Testis (tissue), 3 donors: ENCODE results near the gene C16orf92. TPM values are rescaled to one million over a fixed set of nuclear protein-coding genes. Genes with fewer than 3 reads are reported as not detected.
"Not testable (repeated sequence)": the region's sequence is repeated elsewhere in the genome, so short reads cannot be mapped to it uniquely, and the experiment has no call there.

Experiments
- DNase-seq: peaks from one replicate; pipeline ENCODE4 v3.0.0-alpha.2; 2019
- H3K27ac ChIP-seq, 2 donors: fragments of 200-600 bp; sonication (generic); one replicate each; pipeline ENCODE4 v1.5.1; 2019
- H3K27me3 ChIP-seq: fragments of 200-600 bp; sonication (generic); one replicate; pipeline ENCODE4 v1.5.1; 2019
- H3K36me3 ChIP-seq: fragments of 200-600 bp; sonication (generic); one replicate; pipeline ENCODE4 v1.5.1; 2017; ENCODE audit warnings: low read depth; ENCODE audit errors: missing control alignments
- H3K4me1 ChIP-seq: fragments of 200-600 bp; sonication (generic); one replicate; pipeline ENCODE4 v1.5.1; 2019
- H3K4me3 ChIP-seq, 2 donors: fragments of 200-600 bp; sonication (generic); one replicate each; pipeline ENCODE4 v1.5.1; 2017 to 2019
- H3K9me3 ChIP-seq: fragments of 200-600 bp; sonication (generic); one replicate; pipeline ENCODE4 v1.5.1; 2017
- POLR2A ChIP-seq: fragments of 450-650 bp; IDR thresholded peaks from one replicate; pipeline ENCODE4 v1.6.1; 2017; ENCODE audit warnings: antibody characterized with exemption, mild to moderate bottlenecking, moderate library complexity
- WGBS, 2 donors: methylation state at CpG; one replicate each; pipeline ENCODE4 v1.1.5; 2018; 5-methylcytosine and 5-hydroxymethylcytosine counted together
- intact Hi-C: fragments of 100-400 bp; cut with DNase I; formaldehyde crosslinking; loops from one replicate; pipeline ENCODE4 v1.15.1; 2023; ENCODE audit warnings: low total_unique reads
- polyA plus RNA-seq: library from polyadenylated mRNA; stranded (reverse); fragments of 350-450 nt; fragmentation: Illumina TruSeq; extraction: RNeasy Lipid Tissue Mini Kit (QIAGEN cat#74804); gene quantifications from one replicate; pipeline ENCODE4 v1.2.3, GENCODE V29; 2014; ENCODE audit warnings: low read depth, low replicate concordance; ENCODE audit not compliant: insufficient read depth
- total RNA-seq, 2 donors: library from RNA; depleted of rRNA; stranded (reverse); fragments of >200 nt; gene quantifications; one replicate each; pipeline ENCODE4 v1.2.3, GENCODE V29; 2016
- TF ChIP-seq, protein P1 (sequence below), 3 experiments: fragments of 450-650 bp in 2 of 3; fragments of 200-600 bp in 1 of 3; sonication (generic) in 1 of 3; IDR thresholded peaks; one replicate each; pipeline ENCODE4 v1.5.1; 2016 to 2019; ENCODE audit warnings: antibody characterized with exemption in 3 of 3, mild to moderate bottlenecking in 2 of 3, moderate library complexity in 1 of 3

C16orf92 gene
- total and polyA plus RNA-seq, 3 donors from 2014 or later, result 12.4 to 91.3 (median 20.3) TPM

DNA sequence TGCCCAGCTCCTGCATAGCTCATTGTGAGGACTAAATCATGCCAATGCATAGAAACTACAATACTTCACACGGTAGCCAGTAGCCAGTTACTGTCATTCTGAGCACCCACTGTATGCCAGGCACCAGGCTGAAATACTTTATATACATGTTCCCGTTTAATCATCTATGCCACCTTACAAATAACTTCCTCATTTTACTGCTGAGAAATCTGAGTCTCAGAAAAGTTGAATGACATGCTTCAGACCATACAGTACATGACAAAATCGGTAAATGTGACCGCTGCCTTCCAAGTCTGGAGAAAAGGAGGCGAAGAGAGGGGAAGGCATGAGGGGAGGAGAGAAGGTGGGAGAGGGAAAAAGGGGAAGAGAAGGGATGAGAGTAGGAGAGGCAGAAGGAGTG lies 17.2 kb downstream of the C16orf92 start:
- DNase-seq, result no peak
- Histone ChIP-seq H3K27ac (no peak overlapping the region), H3K9me3 (no peaks in the 10 kb centered on the region), H3K27me3 (no peaks in the 10 kb centered on the region), H3K4me3 (no peak overlapping the region), H3K4me1 (no peaks in the 10 kb centered on the region), H3K36me3 (no peaks in the 10 kb centered on the region)
- TF ChIP-seq, protein P1, sequence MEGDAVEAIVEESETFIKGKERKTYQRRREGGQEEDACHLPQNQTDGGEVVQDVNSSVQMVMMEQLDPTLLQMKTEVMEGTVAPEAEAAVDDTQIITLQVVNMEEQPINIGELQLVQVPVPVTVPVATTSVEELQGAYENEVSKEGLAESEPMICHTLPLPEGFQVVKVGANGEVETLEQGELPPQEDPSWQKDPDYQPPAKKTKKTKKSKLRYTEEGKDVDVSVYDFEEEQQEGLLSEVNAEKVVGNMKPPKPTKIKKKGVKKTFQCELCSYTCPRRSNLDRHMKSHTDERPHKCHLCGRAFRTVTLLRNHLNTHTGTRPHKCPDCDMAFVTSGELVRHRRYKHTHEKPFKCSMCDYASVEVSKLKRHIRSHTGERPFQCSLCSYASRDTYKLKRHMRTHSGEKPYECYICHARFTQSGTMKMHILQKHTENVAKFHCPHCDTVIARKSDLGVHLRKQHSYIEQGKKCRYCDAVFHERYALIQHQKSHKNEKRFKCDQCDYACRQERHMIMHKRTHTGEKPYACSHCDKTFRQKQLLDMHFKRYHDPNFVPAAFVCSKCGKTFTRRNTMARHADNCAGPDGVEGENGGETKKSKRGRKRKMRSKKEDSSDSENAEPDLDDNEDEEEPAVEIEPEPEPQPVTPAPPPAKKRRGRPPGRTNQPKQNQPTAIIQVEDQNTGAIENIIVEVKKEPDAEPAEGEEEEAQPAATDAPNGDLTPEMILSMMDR (IDR thresholded peaks at IDR 0.05), result no peak
- no peak for TF ChIP-seq POLR2A
- intact Hi-C loops, result no loop called here
- WGBS, 2 donors, result 80 to 85% methylated on average over 5 of the region's 5 CpGs

DNA sequence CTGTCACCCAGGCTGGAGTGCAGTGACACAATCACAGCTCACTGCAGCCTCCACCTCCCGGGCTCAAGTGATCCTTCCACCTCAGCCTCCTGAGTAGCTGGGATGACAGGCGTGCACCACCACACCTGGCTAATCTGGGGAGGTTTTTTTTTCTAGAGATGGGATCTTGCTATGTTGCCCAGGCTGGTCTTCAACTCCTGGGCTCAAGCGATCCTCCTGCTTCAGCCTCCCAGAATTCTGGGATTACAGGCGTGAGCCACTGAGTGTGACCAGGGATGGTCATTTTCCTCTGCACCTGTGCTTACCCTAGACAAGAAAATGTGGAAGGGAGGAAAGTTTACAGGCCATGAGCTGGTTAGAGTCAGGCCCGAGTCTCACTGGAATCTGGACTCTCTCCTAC lies 17.7 kb downstream of the C16orf92 start:
- H3K4me3 ChIP-seq, H3K9me3 ChIP-seq, DNase-seq, H3K36me3 ChIP-seq, intact Hi-C loops, H3K4me1 ChIP-seq, H3K27me3 ChIP-seq, H3K27ac ChIP-seq: not testable (repeated sequence)
- 86% methylated on average over 5 of the region's 5 CpGs for WGBS, 2 donors

DNA sequence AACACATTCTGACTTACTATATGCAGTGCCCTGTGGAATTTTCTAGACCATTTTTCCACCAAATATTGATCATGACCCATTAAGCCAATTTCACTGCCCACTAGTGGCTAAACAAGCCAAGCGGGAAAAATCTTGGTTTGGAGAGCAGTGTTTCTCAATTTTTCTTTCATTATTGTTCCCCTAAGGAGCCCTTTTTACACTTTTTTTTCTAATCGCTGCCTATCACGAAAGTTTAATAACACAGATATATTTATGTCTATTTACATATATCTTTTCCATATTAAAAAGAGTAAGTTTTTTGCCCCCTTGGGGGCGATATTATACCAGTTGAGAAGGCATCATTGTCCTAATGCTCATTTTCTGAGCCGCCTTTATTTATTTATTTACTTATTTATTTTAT lies 18.8 kb downstream of the C16orf92 start:
- intact Hi-C loops, result no loop called here
- no peaks in the 10 kb centered on the region for H3K4me1 ChIP-seq
- no peak for DNase-seq
- WGBS, 2 donors, result 36 to 47% methylated on average over 5 of the region's 5 CpGs
- no peaks in the 10 kb centered on the region for H3K27me3 ChIP-seq
- H3K27ac ChIP-seq, result no peak overlapping the region
- H3K9me3 ChIP-seq, result no peaks in the 10 kb centered on the region
- TF ChIP-seq POLR2A, result no peak
- TF ChIP-seq, protein P1 (IDR thresholded peaks at IDR 0.05), result peak; percentile 16 to 52 (median 22)
- no peaks in the 10 kb centered on the region for H3K36me3 ChIP-seq
- H3K4me3 ChIP-seq, result no peak overlapping the region

DNA sequence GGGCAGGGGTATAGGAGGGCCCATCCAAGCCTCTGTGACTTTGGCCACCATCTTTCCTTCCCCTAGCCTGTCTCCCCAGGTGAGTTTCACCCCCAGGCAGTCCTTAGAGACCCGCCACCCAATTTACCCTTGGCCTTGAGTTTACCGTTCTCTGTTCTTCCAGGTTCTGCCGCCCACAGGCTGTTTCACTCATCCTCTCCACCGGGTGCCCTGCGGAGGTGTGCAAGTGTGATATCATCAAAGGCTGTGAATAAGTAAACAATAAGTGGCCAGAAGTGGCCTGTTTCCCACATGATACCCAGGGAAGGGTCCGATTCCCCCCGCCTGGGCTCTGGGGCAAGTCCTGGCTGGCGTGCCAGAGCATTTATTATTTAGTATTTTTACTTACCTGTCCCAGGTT lies 23.2 kb downstream of the C16orf92 start:
- intact Hi-C loops, result no loop called here
- Histone ChIP-seq H3K36me3 (no peaks in the 10 kb centered on the region), H3K9me3 (no peaks in the 10 kb centered on the region), H3K4me3 (no peak overlapping the region), H3K27ac (no peak overlapping the region), H3K27me3 (no peaks in the 10 kb centered on the region), H3K4me1 (no peaks in the 10 kb centered on the region)
- TF ChIP-seq POLR2A, result no peak
- TF ChIP-seq, protein P1 (IDR thresholded peaks at IDR 0.05), result no peak
- WGBS, 2 donors, result 69 to 73% methylated on average over 8 of the region's 8 CpGs
- DNase-seq, result no peak

DNA sequence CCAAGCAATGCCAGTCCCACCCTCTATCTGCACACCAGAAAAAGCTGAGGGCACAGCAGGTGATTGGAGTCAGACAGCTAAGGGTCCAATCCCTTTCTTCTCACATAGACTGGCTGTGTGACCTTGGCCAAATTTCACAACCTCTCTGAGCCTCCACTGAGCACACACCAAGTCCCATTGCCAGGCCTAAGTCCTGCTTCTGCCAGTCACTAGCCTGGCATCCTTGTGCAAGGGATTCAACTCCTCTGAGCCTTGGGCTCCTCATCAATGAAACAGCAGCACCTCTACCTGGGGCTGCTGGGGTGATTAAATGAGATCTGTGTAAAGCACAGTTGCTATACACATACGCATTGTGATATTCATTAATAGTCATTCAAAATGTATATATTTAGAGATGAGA lies 23.6 kb downstream of the C16orf92 start:
- no peak for DNase-seq
- intact Hi-C loops, result no loop called here
- Histone ChIP-seq H3K27ac (no peak overlapping the region), H3K4me1 (no peaks in the 10 kb centered on the region), H3K27me3 (no peaks in the 10 kb centered on the region), H3K9me3 (no peaks in the 10 kb centered on the region), H3K4me3 (no peak overlapping the region), H3K36me3 (no peaks in the 10 kb centered on the region)
- WGBS, 2 donors, result 91 to 100% methylated on average over 1 of the region's 1 CpG
- TF ChIP-seq, protein P1 (IDR thresholded peaks at IDR 0.05), result no peak
- TF ChIP-seq POLR2A, result no peak
